Erythroblast (primary cell): Measurements from ENCODE around the gene RPA1.

Experiments
- GATA1 ChIP-seq: IDR thresholded peaks from 2 replicates; pipeline ENCODE4 v1.6.1; 2011; ENCODE audit warnings: low read depth, mild to moderate bottlenecking, control low read depth, low read length, moderate library complexity
- POLR2A ChIP-seq: IDR thresholded peaks from 2 replicates; pipeline ENCODE4 v1.6.1; 2011; ENCODE audit warnings: mild to moderate bottlenecking, low read length

DNA sequence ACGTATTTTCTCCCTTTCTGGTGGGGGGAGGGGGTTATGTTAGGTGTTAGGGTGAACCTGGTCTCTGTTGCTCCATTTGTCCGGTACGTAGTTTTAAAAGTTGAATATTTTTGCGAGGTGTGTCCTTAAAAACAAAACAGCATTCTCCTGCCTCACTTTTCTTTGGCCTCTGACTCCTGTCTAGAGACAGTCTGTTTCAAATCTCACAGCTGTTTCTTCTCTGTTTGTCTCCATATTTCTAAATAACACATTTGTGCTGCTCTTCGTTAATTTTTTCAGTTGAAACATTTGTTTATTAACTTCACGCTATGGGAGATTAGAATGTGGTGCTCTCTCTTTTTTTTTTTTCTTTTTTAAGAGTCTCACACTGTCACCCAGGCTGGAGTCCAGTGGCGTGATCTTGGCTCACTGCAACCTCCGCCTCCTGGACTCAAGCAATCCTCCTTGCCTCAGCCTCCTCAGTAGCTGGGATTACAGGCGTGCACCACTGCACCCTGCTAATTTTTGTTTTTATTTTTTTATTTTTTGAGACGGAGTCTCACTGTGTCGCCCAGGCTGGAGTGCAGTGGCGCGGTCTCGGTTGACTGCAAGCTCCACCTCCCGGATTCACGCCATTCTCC is 31.7 kb downstream of the RPA1 start:
- TF ChIP-seq POLR2A: no peak
- TF ChIP-seq GATA1: no peak
